CD14-positive monocyte (primary cell): ENCODE measurements around the gene TBC1D32. TPM values are rescaled to one million over a fixed set of nuclear protein-coding genes. Genes with fewer than 3 reads are reported as not detected.

Experiments used
- DNase-seq, 3 donors: peaks; one replicate each; pipeline ENCODE4 v3.0.0-alpha.2; 2011 to 2022
- H2AFZ ChIP-seq: 2 replicates; pipeline ENCODE4 v1.6.0; 2012; ENCODE audit warnings: mild to moderate bottlenecking, low read depth, low read length, inconsistent platforms; ENCODE audit not compliant: insufficient read depth, poor library complexity, severe bottlenecking
- H3K27ac ChIP-seq, 2 donors: 1 replicate in 1 of 2; 2 replicates in 1 of 2; pipeline ENCODE4 v1.5.1; 2012 to 2013; ENCODE audit warnings: low read length in 2 of 2, control low read depth in 1 of 2, inconsistent platforms in 1 of 2, low read depth in 1 of 2, mild to moderate bottlenecking in 1 of 2
- H3K27me3 ChIP-seq, 2 donors: one replicate each; pipeline versions ENCODE4 v1.6.0 to v1.6.1; 2011 to 2013; ENCODE audit warnings: low read length in 2 of 2; ENCODE audit not compliant: control insufficient read depth in 2 of 2, insufficient read depth in 2 of 2
- H3K36me3 ChIP-seq, 2 donors: replicated peaks in 1 of 2; 1 replicate in 1 of 2; 2 replicates in 1 of 2; pipeline versions ENCODE4 v1.5.1 to v1.6.1; 2012 to 2013; ENCODE audit warnings: low read length in 2 of 2, control low read depth in 1 of 2, inconsistent platforms in 1 of 2, mild to moderate bottlenecking in 1 of 2; ENCODE audit not compliant: insufficient read depth in 2 of 2, control insufficient read depth in 1 of 2
- H3K4me1 ChIP-seq, 2 donors: 1 replicate in 1 of 2; 2 replicates in 1 of 2; pipeline versions ENCODE4 v1.5.1 to v1.6.1; 2012 to 2013; ENCODE audit warnings: low read length in 2 of 2, control low read depth in 1 of 2, inconsistent platforms in 1 of 2, mild to moderate bottlenecking in 1 of 2, moderate library complexity in 1 of 2; ENCODE audit not compliant: insufficient read depth in 2 of 2, control insufficient read depth in 1 of 2
- H3K4me2 ChIP-seq: replicated peaks from 2 replicates; pipeline ENCODE3; 2012; ENCODE audit warnings: low read length, moderate library complexity, mild to moderate bottlenecking; ENCODE audit not compliant: poor library complexity, severe bottlenecking; ENCODE audit errors: extremely low read depth
- H3K4me3 ChIP-seq, 3 experiments: fragments of 200-600 bp in 1 of 3; sonication (generic) in 1 of 3; replicated peaks in 1 of 3; 1 replicate in 2 of 3; 2 replicates in 1 of 3; pipeline ENCODE4 v1.5.1; 2011 to 2013; ENCODE audit warnings: low read length in 3 of 3, mild to moderate bottlenecking in 3 of 3, control low read depth in 2 of 3, low read depth in 2 of 3, inconsistent platforms in 1 of 3, moderate library complexity in 1 of 3
- H3K79me2 ChIP-seq: 2 replicates; pipeline ENCODE4 v1.6.0; 2012; ENCODE audit warnings: mild to moderate bottlenecking, control low read depth, inconsistent platforms, low read length, moderate library complexity; ENCODE audit not compliant: insufficient read depth
- H3K9ac ChIP-seq: 2 replicates; pipeline ENCODE4 v1.6.0; 2017; ENCODE audit warnings: low read length, mild to moderate bottlenecking; ENCODE audit not compliant: insufficient read depth, poor library complexity, severe bottlenecking
- H3K9me3 ChIP-seq, 2 donors: replicated peaks in 1 of 2; 1 replicate in 1 of 2; 2 replicates in 1 of 2; pipeline versions ENCODE4 v1.5.1 to v1.6.1; 2012 to 2013; ENCODE audit warnings: low read length in 2 of 2, control low read depth in 1 of 2; ENCODE audit not compliant: control insufficient read depth in 1 of 2, insufficient read depth in 1 of 2
- H4K20me1 ChIP-seq: 2 replicates; pipeline ENCODE4 v1.6.0; 2012; ENCODE audit warnings: mild to moderate bottlenecking, low read length, control low read depth, moderate library complexity; ENCODE audit not compliant: insufficient read depth
- H3K27ac Mint-ChIP-seq, 7 donors: one replicate each; pipeline ENCODE4 v1.8.0; 2020; ENCODE audit warnings: mild to moderate bottlenecking in 7 of 7, mixed read lengths in 7 of 7, moderate library complexity in 6 of 7, inconsistent platforms in 2 of 7
- H3K27me3 Mint-ChIP-seq, 3 donors: one replicate each; pipeline ENCODE4 v1.8.0; 2021 to 2022; ENCODE audit warnings: low read depth in 3 of 3, mild to moderate bottlenecking in 3 of 3, mixed read lengths in 3 of 3, moderate library complexity in 3 of 3, inconsistent platforms in 1 of 3
- H3K36me3 Mint-ChIP-seq, 2 donors: one replicate each; pipeline ENCODE4 v1.8.0; 2020; ENCODE audit warnings: mixed read lengths in 2 of 2, inconsistent platforms in 1 of 2, mild to moderate bottlenecking in 1 of 2
- H3K4me1 Mint-ChIP-seq: one replicate; pipeline ENCODE4 v1.8.0; 2020; ENCODE audit warnings: mild to moderate bottlenecking, mixed read lengths
- H3K4me3 Mint-ChIP-seq, 2 donors: one replicate each; pipeline ENCODE4 v1.8.0; 2020; ENCODE audit warnings: mild to moderate bottlenecking in 2 of 2, mixed read lengths in 2 of 2, moderate library complexity in 1 of 2
- H3K9me3 Mint-ChIP-seq, 7 donors: one replicate each; pipeline ENCODE4 v1.8.0; 2020 to 2022; ENCODE audit warnings: mixed read lengths in 7 of 7, mild to moderate bottlenecking in 6 of 7, moderate library complexity in 6 of 7, inconsistent platforms in 2 of 7
- WGBS: methylation state at CpG from one replicate; pipeline ENCODE4 v1.1.5; 2013; ENCODE audit warnings: missing lambda C conversion rate; ENCODE audit not compliant: insufficient coverage; 5-methylcytosine and 5-hydroxymethylcytosine counted together
- intact Hi-C, 2 donors: fragments of 100-400 bp; cut with micrococcal nuclease; formaldehyde crosslinking; loops; one replicate each; pipeline versions ENCODE4 v1.15.0 to v1.15.1; 2023
- polyA plus RNA-seq, 3 donors: library from polyadenylated mRNA; depleted of rRNA in 1 of 3; unstranded in 2 of 3; stranded (reverse) in 1 of 3; fragments of 300-500 nt in 2 of 3; fragments of >200 nt in 1 of 3; fragmentation: Illumina TruSeq in 2 of 3; gene quantifications; 1 replicate in 2 of 3; 2 replicates in 1 of 3; pipeline ENCODE4 v1.2.3, GENCODE V29; 2012 to 2021
- TF ChIP-seq, protein P1 (sequence below): fragments of 200-600 bp; IDR thresholded peaks from one replicate; pipeline ENCODE4 v1.8.0; 2022; ENCODE audit warnings: antibody characterized with exemption, mild to moderate bottlenecking

TBC1D32 gene
- polyA plus RNA-seq, 3 donors: 0.23 to 0.64 TPM; not detected in 1

DNA sequence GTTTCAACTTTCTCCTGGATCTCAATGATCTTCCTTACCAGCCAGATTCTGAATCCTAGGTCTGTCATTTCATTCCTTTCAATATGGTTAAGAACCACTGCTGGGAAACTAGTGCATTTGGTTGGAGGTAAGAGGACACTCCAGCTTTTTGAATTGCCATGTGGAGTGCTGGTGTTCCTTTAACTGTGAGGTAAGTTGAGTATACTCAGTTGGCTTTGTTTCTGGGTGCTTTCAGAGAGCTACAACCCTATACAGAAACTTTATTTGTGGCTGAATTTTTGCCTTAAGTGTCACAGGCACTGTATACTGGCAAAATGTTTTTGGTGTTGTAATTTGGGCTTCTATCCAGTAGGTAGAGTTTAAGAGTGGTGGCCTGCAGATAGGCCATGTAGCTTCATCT, 175.8 kb downstream of the TBC1D32 start:
- Histone ChIP-seq H3K36me3 (no peaks in the 10 kb centered on the region), H3K27me3 (no peaks in the 10 kb centered on the region)
- TF ChIP-seq, protein P1, sequence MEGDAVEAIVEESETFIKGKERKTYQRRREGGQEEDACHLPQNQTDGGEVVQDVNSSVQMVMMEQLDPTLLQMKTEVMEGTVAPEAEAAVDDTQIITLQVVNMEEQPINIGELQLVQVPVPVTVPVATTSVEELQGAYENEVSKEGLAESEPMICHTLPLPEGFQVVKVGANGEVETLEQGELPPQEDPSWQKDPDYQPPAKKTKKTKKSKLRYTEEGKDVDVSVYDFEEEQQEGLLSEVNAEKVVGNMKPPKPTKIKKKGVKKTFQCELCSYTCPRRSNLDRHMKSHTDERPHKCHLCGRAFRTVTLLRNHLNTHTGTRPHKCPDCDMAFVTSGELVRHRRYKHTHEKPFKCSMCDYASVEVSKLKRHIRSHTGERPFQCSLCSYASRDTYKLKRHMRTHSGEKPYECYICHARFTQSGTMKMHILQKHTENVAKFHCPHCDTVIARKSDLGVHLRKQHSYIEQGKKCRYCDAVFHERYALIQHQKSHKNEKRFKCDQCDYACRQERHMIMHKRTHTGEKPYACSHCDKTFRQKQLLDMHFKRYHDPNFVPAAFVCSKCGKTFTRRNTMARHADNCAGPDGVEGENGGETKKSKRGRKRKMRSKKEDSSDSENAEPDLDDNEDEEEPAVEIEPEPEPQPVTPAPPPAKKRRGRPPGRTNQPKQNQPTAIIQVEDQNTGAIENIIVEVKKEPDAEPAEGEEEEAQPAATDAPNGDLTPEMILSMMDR: no peak

DNA sequence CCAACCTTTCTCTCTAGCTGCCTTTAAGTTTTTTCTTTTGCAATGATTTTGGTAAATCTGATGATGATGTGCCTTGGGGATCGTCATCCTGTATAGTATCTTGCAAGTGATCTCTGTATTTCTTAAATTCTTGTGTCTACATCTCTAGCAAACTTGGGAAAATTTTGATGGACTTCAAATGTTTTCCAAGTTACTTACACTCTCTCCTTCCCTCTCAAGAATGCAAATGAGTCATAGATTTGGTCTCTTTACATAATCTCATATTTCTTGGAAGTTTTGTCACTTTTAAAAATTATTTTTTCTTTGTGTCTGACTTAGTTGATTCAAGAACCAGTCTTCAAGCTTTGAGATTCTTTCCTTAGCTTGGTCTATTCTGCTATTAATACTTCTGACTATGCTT, 176.4 kb downstream of the TBC1D32 start:
- H3K27ac Mint-ChIP-seq: no peak overlapping the region
- Histone ChIP-seq H3K4me1 (no peaks in the 10 kb centered on the region), H3K36me3 (no peaks in the 10 kb centered on the region), H3K4me3 (no peak overlapping the region), H3K9me3 (peaks cover 13 to 23% of the 10 kb centered on the region in 2 donors), H3K27me3 (no peaks in the 10 kb centered on the region), H3K27ac (no peak overlapping the region), H4K20me1 (no peaks in the 10 kb centered on the region), H2AFZ (no peak overlapping the region), H3K4me2 (no peak overlapping the region), H3K9ac (no peak overlapping the region), H3K79me2 (no peaks in the 10 kb centered on the region)
- H3K4me1 Mint-ChIP-seq: no peaks in the 10 kb centered on the region
- intact Hi-C loops: no loop called here
- H3K27me3 Mint-ChIP-seq: no peaks in the 10 kb centered on the region
- no CpG with 5 or more reads among the region's 1 CpG for WGBS
- H3K9me3 Mint-ChIP-seq: peaks cover 0 to 16% (median 10%) of the 10 kb centered on the region in 7 donors
- no peak overlapping the region for H3K4me3 Mint-ChIP-seq
- DNase-seq: no peak
- TF ChIP-seq, protein P1: no peak
- peaks cover 1 to 4% of the 10 kb centered on the region in 2 donors for H3K36me3 Mint-ChIP-seq

More for the DNA sequence above, 175.8 kb downstream of the TBC1D32 start:
- Mint-ChIP-seq H3K27ac (no peak overlapping the region), H3K9me3 (peaks cover 0 to 12% (median 5%) of the 10 kb centered on the region in 7 donors), H3K27me3 (no peaks in the 10 kb centered on the region), H3K4me1 (no peaks in the 10 kb centered on the region), H3K36me3 (peaks cover 0 to 1% of the 10 kb centered on the region in 2 donors), H3K4me3 (no peak overlapping the region)
- Histone ChIP-seq H3K4me1 (no peaks in the 10 kb centered on the region), H3K9ac (no peak overlapping the region), H3K9me3 (peaks cover 8 to 18% of the 10 kb centered on the region in 2 donors), H3K4me2 (no peak overlapping the region), H3K4me3 (no peak overlapping the region), H3K27ac (no peak overlapping the region), H3K79me2 (no peaks in the 10 kb centered on the region), H2AFZ (no peak overlapping the region), H4K20me1 (no peaks in the 10 kb centered on the region)
- no peak for DNase-seq
- intact Hi-C loops: no loop called here
